ENCODE measurements around the gene ST8SIA5. TPM values are rescaled to one million over a fixed set of nuclear protein-coding genes. Genes with fewer than 3 reads are reported as not detected.

The ST8SIA5 gene
- total RNA-seq (2021) (2.8 to 5.4 TPM (median 3.1 TPM) in 3 replicates), Bru-seq, nascent RNA (percentile 34 among the genes with signal in this experiment)
- long read RNA-seq, experiment 1, full-length matches to known transcripts: 18 of 24 reads
- long read RNA-seq, experiment 1, partial matches to known transcripts: 0 of 24 reads
- long read RNA-seq, experiment 1, other reads (novel, unspliced or antisense): 6 of 24 reads
- long read RNA-seq, experiment 2, partial matches to known transcripts: 1 of 4 reads
- long read RNA-seq, experiment 2, other reads (novel, unspliced or antisense): 2 of 4 reads
- long read RNA-seq, experiment 3: 0 reads

GRCh38 chr18:46756559-46757201, at the start of gene ST8SIA5:
Gene ST8SIA5, minus strand, starts transcription at chr18:46757053. Its CDS starts 545 bp downstream, at chr18:46756508.
- ChIA-PET CTCF (interaction anchor here (0.6 to 2.6 kb wide), 4 partner anchors 16 to 99 kb away, joined by 3 to 25 read pairs (median 4); partner anchors contain the start of gene LOXHD1), POLR2A (no interaction called here)
- Mint-ChIP-seq H3K36me3 (no peaks in the 10 kb centered on the region), H3K4me3 (peak within 1 kb of the TSS; percentile 89), H3K27me3 (ENCODE audit: low read depth) (peaks cover 59% of the 10 kb centered on the region), H3K9me3 (no peaks in the 10 kb centered on the region), H3K27ac (no peak within 1 kb of the TSS), H3K4me1 (peaks cover 24% of the 10 kb centered on the region)
- DNase-seq (ENCODE audit: low spot score) (peak; percentile 79), ATAC-seq (peak; percentile 74)
- TF ChIP-seq MAX (CRISPR knock-in tag; IDR thresholded peaks at IDR 0.05) (peak; percentile 70), IRF2 (CRISPR knock-in tag; IDR thresholded peaks at IDR 0.05; ENCODE audit: borderline replicate concordance, low read depth) (no peak), ZNF232 (CRISPR knock-in tag; IDR thresholded peaks at IDR 0.05) (no peak), PRDM15 (CRISPR knock-in tag; IDR thresholded peaks at IDR 0.05) (0 out of 2 replicates have a peak, but pooled peaks have one; percentile 34), KAT7 (CRISPR knock-in tag; IDR thresholded peaks at IDR 0.05; ENCODE audit: borderline replicate concordance) (peak; percentile 71; the same call in 1 of the 2 replicates), ETV6 (CRISPR knock-in tag; IDR thresholded peaks at IDR 0.05) (no peak; the same call in 1 of the 2 replicates), STAT6 (CRISPR knock-in tag; conservative IDR thresholded peaks at IDR 0.05; ENCODE audit: low read depth) (no peak), NFE2L1 (CRISPR knock-in tag; IDR thresholded peaks at IDR 0.05) (peak; percentile 14; the same call in 1 of the 2 replicates), AFF4 (CRISPR knock-in tag; IDR thresholded peaks at IDR 0.05; ENCODE audit: borderline replicate concordance) (0 out of 2 replicates have a peak, but pooled peaks have one; percentile 31), HMGXB4 (CRISPR knock-in tag; IDR thresholded peaks at IDR 0.05) (peak; percentile 75; the same call in 1 of the 2 replicates), ZNF121 (CRISPR knock-in tag; IDR thresholded peaks at IDR 0.05) (peak; percentile 99), ELF4 (CRISPR knock-in tag; IDR thresholded peaks at IDR 0.05; ENCODE audit: low read depth) (no peak), ZNF317 (CRISPR knock-in tag; IDR thresholded peaks at IDR 0.05; ENCODE audit: borderline replicate concordance, low read depth) (no peak), GRHL2 (CRISPR knock-in tag; IDR thresholded peaks at IDR 0.05; ENCODE audit: insufficient replicate concordance, severe bottlenecking) (no peak), EMX1 (CRISPR knock-in tag; IDR thresholded peaks at IDR 0.05) (no peak), E2F4 (CRISPR knock-in tag; IDR thresholded peaks at IDR 0.05; ENCODE audit: borderline replicate concordance, low read depth) (no peak), FOXK1 (CRISPR knock-in tag; IDR thresholded peaks at IDR 0.05) (no peak), ZNF396 (CRISPR knock-in tag; IDR thresholded peaks at IDR 0.05; ENCODE audit: borderline replicate concordance) (no peak), RELA (CRISPR knock-in tag; IDR thresholded peaks at IDR 0.05; ENCODE audit: borderline replicate concordance) (no peak), GTF2I (CRISPR knock-in tag; conservative IDR thresholded peaks at IDR 0.05) (no peak)
